Mesendoderm (in vitro differentiated cells): Measurements from ENCODE around the gene ZNF66. TPM values are rescaled to one million over a fixed set of nuclear protein-coding genes. Genes with fewer than 3 reads are reported as not detected.
"Not testable (repeated sequence)": the region's sequence is repeated elsewhere in the genome, so short reads cannot be mapped to it uniquely, and the experiment has no call there.

ENCODE experiments used
- DNase-seq: peaks from one replicate; pipeline ENCODE4 v3.0.0; 2013
- H2AK5ac ChIP-seq: 2 replicates; pipeline ENCODE4 v1.6.1; 2013; ENCODE audit warnings: low read length, inconsistent platforms
- H2BK120ac ChIP-seq: 2 replicates; pipeline ENCODE4 v1.6.1; 2013; ENCODE audit warnings: low read depth, mild to moderate bottlenecking, low read length, moderate library complexity, mixed read lengths
- H2BK15ac ChIP-seq: replicated peaks from 2 replicates; pipeline ENCODE4 v1.6.1; 2013; ENCODE audit warnings: low read depth, mild to moderate bottlenecking, moderate library complexity
- H2BK5ac ChIP-seq: 2 replicates; pipeline ENCODE4 v1.6.1; 2013; ENCODE audit warnings: low read length, inconsistent platforms
- H3K18ac ChIP-seq: 2 replicates; pipeline ENCODE4 v1.6.1; 2013; ENCODE audit warnings: mild to moderate bottlenecking, low read length, mixed read lengths
- H3K23ac ChIP-seq: one replicate; pipeline ENCODE4 v1.6.1; 2013; ENCODE audit warnings: low read length
- H3K27ac ChIP-seq: 2 replicates; pipeline ENCODE4 v1.5.1; 2013; ENCODE audit warnings: low read depth, mild to moderate bottlenecking, inconsistent platforms, low read length, moderate library complexity
- H3K27me3 ChIP-seq: 2 replicates; pipeline ENCODE4 v1.6.1; 2013; ENCODE audit warnings: low read length, control low read depth, mild to moderate bottlenecking, inconsistent platforms; ENCODE audit not compliant: insufficient read depth, poor library complexity
- H3K36me3 ChIP-seq: 2 replicates; pipeline ENCODE4 v1.6.1; 2013; ENCODE audit warnings: low read length, inconsistent platforms; ENCODE audit not compliant: control insufficient read depth, insufficient read depth
- H3K4ac ChIP-seq: one replicate; pipeline ENCODE4 v1.6.1; 2013; ENCODE audit warnings: low read depth, mild to moderate bottlenecking, low read length, moderate library complexity
- H3K4me1 ChIP-seq: 2 replicates; pipeline ENCODE4 v1.6.1; 2013; ENCODE audit warnings: low read depth, low read length, inconsistent platforms; ENCODE audit not compliant: control insufficient read depth
- H3K4me2 ChIP-seq: 2 replicates; pipeline ENCODE4 v1.6.1; 2013; ENCODE audit warnings: low read length
- H3K4me3 ChIP-seq: 2 replicates; pipeline ENCODE4 v1.5.1; 2013; ENCODE audit warnings: mild to moderate bottlenecking, low read length
- H3K56ac ChIP-seq: one replicate; pipeline ENCODE4 v1.6.1; 2013; ENCODE audit warnings: low read length
- H3K79me1 ChIP-seq: 2 replicates; pipeline ENCODE4 v1.6.1; 2013; ENCODE audit warnings: low read length, inconsistent platforms
- H3K79me2 ChIP-seq: 2 replicates; pipeline ENCODE4 v1.6.1; 2013; ENCODE audit warnings: mild to moderate bottlenecking, low read length; ENCODE audit not compliant: control insufficient read depth, insufficient read depth
- H3K9ac ChIP-seq: 2 replicates; pipeline ENCODE4 v1.6.1; 2013; ENCODE audit warnings: low read length, inconsistent platforms
- H4K5ac ChIP-seq: one replicate; pipeline ENCODE4 v1.6.1; 2013; ENCODE audit warnings: low read length
- H4K8ac ChIP-seq: one replicate; pipeline ENCODE4 v1.6.1; 2013; ENCODE audit warnings: low read depth, mild to moderate bottlenecking, control low read depth, low read length, moderate library complexity
- WGBS: extraction: QIAGEN DNeasy Blood & Tissue Kit; methylation state at CpG from one replicate; pipeline ENCODE4 v1.1.7; 2013; ENCODE audit warnings: low lambda C conversion rate, missing lambda C conversion rate; ENCODE audit not compliant: insufficient coverage; ENCODE audit errors: extremely low coverage; 5-methylcytosine and 5-hydroxymethylcytosine counted together
- polyA plus RNA-seq, 2 experiments: library from polyadenylated mRNA; stranded (reverse); fragments of 200-250 nt; gene quantifications; one replicate each; pipeline ENCODE4 v1.2.3, GENCODE V29; 2013

ZNF66 gene
- polyA plus RNA-seq (2013, experiment 1 of 2), result 16.0 TPM
- 15.3 TPM for polyA plus RNA-seq (2013, experiment 2 of 2)

DNA sequence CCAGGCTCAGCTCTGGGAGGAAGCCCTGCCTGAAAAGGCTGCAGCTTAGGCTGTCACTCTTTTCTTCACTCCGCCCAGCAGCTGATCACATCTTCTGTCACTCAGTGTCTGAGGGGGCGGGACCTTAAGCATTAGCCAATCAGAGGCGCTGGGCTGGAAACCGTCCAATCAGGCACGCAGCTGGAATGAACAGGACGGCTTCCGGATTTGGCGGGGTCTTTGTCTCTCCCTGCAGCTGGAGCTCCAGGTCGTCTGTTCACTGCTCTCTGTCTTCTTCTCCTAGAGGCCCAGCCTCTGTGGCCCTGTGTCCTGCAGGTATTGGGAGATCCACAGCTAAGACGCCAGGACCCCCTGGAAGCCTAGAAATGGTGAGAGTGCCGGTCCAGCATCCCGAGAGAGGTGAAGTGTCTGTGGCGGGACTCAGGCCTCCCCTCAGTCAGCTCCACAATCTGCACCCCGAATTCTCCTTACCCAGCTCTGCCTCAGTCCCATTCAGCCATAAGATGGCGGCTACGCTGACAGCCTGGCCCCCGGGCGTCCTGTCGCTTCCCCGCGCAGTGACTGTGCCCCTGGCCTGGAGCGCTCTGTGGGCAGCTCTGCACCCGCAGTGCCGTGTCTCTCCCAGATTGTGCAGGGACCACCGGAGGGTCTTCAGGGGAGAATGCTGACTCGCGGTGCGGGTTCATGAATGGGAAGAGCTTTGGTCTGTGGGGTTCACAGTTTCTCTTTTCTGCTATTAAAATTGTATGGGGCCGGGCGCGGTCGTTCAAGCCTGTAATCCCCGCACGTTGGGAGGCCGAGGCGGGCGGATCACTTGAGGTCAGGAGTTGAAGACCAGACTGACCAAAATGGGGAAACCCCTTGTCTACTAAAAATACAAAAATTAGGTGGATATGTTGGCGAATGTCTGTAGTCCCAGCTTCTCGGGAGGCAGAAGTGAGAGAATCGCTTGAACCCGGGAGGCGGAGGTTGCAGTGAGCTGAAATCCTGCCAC lies at the start of gene ZNF66:
TSS of gene ZNF66 (plus strand) at position 222 of the 994 bp plus-strand sequence. CDS start at position 366, 144 bp downstream.
- H3K23ac ChIP-seq, result peak within 1 kb of the TSS; percentile 98
- H2AK5ac ChIP-seq, result no peak within 1 kb of the TSS
- H2BK120ac ChIP-seq, result peak within 1 kb of the TSS; percentile 50
- peak within 1 kb of the TSS; percentile 82 for H3K18ac ChIP-seq
- peaks cover 4% of the 10 kb centered on the region for H3K36me3 ChIP-seq
- no peak within 1 kb of the TSS for H2BK5ac ChIP-seq
- peak within 1 kb of the TSS; percentile 62 for H3K4ac ChIP-seq
- H2BK15ac ChIP-seq, result no peak within 1 kb of the TSS
- peak within 1 kb of the TSS; percentile 86 for H3K4me3 ChIP-seq
- peaks cover 19% of the 10 kb centered on the region for H3K79me2 ChIP-seq
- no peak within 1 kb of the TSS for H4K5ac ChIP-seq
- H3K27ac ChIP-seq, result peak within 1 kb of the TSS; percentile 78
- H3K4me1 ChIP-seq, result no peaks in the 10 kb centered on the region
- H3K4me2 ChIP-seq, result peak within 1 kb of the TSS; percentile 28
- DNase-seq, result peak; percentile 99
- no CpG with 5 or more reads among the region's 42 CpGs for WGBS
- H3K27me3 ChIP-seq, result no peaks in the 10 kb centered on the region
- H3K79me1 ChIP-seq, result peaks cover 9% of the 10 kb centered on the region
- H3K56ac ChIP-seq, result peak within 1 kb of the TSS; percentile 96
- peak within 1 kb of the TSS; percentile 90 for H3K9ac ChIP-seq
- H4K8ac ChIP-seq, result no peak within 1 kb of the TSS

DNA sequence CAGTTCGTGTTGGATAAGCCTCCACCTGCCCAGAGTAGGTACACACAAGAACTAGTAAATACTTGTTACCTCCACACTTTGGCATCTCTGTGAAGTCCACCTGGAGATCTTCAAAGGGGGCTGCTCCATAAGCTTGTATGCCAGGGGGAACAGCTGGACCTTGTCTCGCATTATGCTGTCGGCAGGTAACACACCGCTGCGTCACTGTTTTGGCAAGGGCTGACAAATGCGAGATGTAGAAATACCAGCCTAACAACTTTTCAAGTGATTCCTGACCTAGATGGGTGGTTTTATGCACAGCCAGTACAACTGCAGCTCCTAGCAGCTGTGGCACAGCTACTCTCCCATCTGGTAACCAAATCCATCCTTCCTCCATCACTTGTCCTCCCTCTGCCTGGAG lies 25.9 kb upstream of the ZNF66 start:
- not testable (repeated sequence) for H2BK5ac ChIP-seq, H2AK5ac ChIP-seq, H3K4me1 ChIP-seq, H3K27me3 ChIP-seq, H3K27ac ChIP-seq, H4K8ac ChIP-seq, H3K23ac ChIP-seq, H3K18ac ChIP-seq, H3K56ac ChIP-seq, DNase-seq, H3K4me2 ChIP-seq, H3K79me2 ChIP-seq, H3K4me3 ChIP-seq, H2BK15ac ChIP-seq, H3K36me3 ChIP-seq, H4K5ac ChIP-seq, H3K4ac ChIP-seq, H2BK120ac ChIP-seq, H3K79me1 ChIP-seq, H3K9ac ChIP-seq
- no CpG with 5 or more reads among the region's 6 CpGs for WGBS

DNA sequence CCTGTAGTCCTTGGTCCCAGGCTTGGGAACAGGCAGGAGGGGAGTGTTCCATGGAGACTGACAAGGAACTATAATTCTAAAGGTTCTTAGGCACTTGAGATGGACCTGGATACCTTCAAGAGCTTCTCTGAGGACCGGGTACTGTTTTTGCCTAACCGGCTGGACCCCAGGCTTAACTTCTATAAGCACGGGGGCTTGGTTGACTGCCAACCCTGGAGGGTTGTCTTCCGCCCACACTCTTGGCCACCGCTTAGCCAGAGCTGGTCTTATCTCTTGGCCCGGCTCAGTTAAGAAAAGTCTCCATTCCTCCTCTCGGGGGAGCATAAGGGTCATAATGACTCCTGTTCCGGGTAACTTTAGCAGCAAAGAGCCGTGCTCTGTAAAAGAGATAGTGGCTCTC lies 23.8 kb upstream of the ZNF66 start:
- not testable (repeated sequence) for H3K4ac ChIP-seq, H3K56ac ChIP-seq, H3K18ac ChIP-seq, H3K27ac ChIP-seq, H2BK5ac ChIP-seq, H2AK5ac ChIP-seq, H3K9ac ChIP-seq, H3K4me1 ChIP-seq, H3K27me3 ChIP-seq, H4K5ac ChIP-seq, DNase-seq, H3K23ac ChIP-seq, H3K4me2 ChIP-seq, H2BK15ac ChIP-seq, H4K8ac ChIP-seq, H3K36me3 ChIP-seq, H3K79me2 ChIP-seq, H3K79me1 ChIP-seq, H3K4me3 ChIP-seq, H2BK120ac ChIP-seq
- WGBS, result no CpG with 5 or more reads among the region's 9 CpGs

DNA sequence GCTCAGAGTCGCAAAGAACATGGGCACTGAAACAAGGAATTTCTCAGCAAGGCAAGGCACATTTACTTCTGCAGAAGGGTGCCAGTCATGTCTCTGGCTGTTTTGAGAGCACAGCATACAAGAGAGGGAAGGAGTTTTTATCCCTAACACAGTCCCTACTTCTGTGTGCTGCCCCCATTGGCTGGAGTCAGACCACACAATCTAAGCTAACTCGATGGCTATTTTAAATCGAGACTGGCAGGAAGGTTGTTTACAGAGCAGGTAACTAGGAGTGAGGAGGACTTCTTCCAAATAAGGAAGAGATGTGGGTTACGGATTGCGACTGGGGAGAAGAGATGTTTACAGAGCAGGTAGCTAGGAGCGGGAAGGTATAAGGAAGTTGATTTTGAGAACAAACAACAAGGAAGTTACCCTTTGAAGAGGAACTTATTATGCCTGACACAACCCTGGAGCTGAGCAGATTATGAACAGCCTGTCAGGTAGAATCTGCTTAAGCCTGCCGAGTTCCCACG lies 6.8 kb upstream of the ZNF66 start:
- H3K27ac ChIP-seq, H3K79me2 ChIP-seq, H3K79me1 ChIP-seq, H2AK5ac ChIP-seq, H3K27me3 ChIP-seq, H3K4me1 ChIP-seq, H2BK15ac ChIP-seq, H3K56ac ChIP-seq, H3K18ac ChIP-seq, H4K8ac ChIP-seq, H3K9ac ChIP-seq, H2BK120ac ChIP-seq, H3K4me2 ChIP-seq, H4K5ac ChIP-seq, H3K23ac ChIP-seq, H3K4ac ChIP-seq, H3K36me3 ChIP-seq, H2BK5ac ChIP-seq, DNase-seq, H3K4me3 ChIP-seq: not testable (repeated sequence)
- no CpG with 5 or more reads among the region's 8 CpGs for WGBS

DNA sequence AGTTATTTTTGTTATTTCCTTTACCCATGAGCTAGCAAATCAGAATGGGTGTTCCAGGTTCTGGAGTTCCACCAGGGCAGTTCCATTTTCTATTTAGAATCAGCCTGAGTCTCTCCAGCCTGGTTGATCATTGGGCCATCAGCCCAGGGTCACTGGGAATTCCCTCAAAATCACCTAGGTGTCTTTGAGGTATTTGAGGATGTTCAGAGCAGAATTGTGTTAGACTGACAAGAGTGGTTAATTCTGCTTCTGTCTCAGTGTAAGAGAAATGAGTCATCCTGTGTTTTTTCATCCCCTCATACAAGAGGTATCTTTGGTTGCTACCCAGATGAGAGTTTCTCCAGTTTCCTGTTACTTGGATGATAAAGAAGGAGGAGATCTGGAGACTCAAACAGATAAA lies 11.7 kb downstream of the ZNF66 start:
- Histone ChIP-seq H3K4me1 (no peaks in the 10 kb centered on the region), H3K4me2 (no peak overlapping the region), H2BK5ac (no peak overlapping the region), H2BK15ac (no peak overlapping the region), H3K4me3 (no peak overlapping the region), H3K36me3 (peaks cover 2% of the 10 kb centered on the region), H3K9ac (no peak overlapping the region), H3K79me1 (peaks cover 2% of the 10 kb centered on the region), H3K23ac (no peak overlapping the region), H4K5ac (no peak overlapping the region), H2BK120ac (no peak overlapping the region), H3K79me2 (peaks cover 9% of the 10 kb centered on the region), H3K18ac (no peak overlapping the region), H3K56ac (no peak overlapping the region), H4K8ac (no peak overlapping the region), H3K27me3 (no peaks in the 10 kb centered on the region), H2AK5ac (no peak overlapping the region), H3K27ac (no peak overlapping the region), H3K4ac (no peak overlapping the region)
- DNase-seq, result no peak
